Thyroid gland (tissue), 4 donors: Measurements from ENCODE around the gene SLC25A30.

Experiments used
- CTCF ChIP-seq, 6 experiments: fragments of 200-600 bp in 3 of 6; fragments of 450-650 bp in 3 of 6; sonication (generic) in 3 of 6; IDR thresholded peaks; one replicate each; pipeline ENCODE4 v1.5.1; 2016 to 2019; ENCODE audit warnings: antibody characterized with exemption in 6 of 6, mild to moderate bottlenecking in 2 of 6, inconsistent platforms in 1 of 6, moderate library complexity in 1 of 6
- POLR2A ChIP-seq, 2 donors: fragments of 450-650 bp; IDR thresholded peaks; one replicate each; pipeline ENCODE4 v1.6.1; 2017; ENCODE audit warnings: antibody characterized with exemption in 2 of 2, mild to moderate bottlenecking in 2 of 2, moderate library complexity in 1 of 2

- TF ChIP-seq CTCF (IDR thresholded peaks at IDR 0.05) (no peak), POLR2A (IDR thresholded peaks at IDR 0.05) (no peak)
These were observed 26.9 kb upstream of the SLC25A30 start for GRCh38 chr13:45445053-45445452.
